CD4-positive, alpha-beta T cell treated with Interleukin-15 for 1 hour (primary cell): Measurements from ENCODE around the gene FFAR3.

Source experiments
- DNase-seq: peaks from one replicate; pipeline ENCODE4 v3.0.0-alpha.2; 2020

The FFAR3 gene

GRCh38 chr19:35331551-35332214, 26.6 kb upstream of the FFAR3 start:
- no peak for DNase-seq

GRCh38 chr19:35332817-35333216, 25.4 kb upstream of the FFAR3 start:
- no peak for DNase-seq

DNA sequence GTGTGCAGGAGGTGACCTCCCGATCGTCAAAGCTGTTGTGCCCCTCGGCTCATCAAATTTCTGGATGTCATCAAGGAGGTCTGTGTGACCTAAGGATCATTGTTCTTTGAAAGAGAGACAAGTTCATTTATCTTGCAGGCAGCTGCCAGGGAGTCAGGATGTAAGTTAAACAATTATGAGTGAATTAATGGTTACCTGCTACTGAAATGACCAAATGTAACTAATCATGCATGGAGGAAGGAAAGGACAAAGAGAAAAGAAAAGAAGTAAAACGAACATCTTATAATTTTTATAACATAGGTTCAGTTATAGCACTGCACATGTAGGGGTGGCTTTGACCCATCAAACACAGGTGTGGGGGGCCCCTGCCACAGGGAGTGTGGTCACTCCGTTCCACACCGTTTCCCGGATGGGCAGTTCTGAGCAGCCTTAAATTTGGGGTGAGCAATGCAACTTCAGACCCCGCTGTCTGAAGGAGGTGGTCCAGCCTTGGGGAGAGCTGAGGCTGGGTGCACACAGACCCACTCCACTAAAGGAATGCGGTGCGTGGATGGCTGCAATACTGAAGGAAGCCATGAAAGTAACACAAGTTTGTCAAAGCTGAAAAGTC, 24.0 kb upstream of the FFAR3 start:
- no peak for DNase-seq

DNA sequence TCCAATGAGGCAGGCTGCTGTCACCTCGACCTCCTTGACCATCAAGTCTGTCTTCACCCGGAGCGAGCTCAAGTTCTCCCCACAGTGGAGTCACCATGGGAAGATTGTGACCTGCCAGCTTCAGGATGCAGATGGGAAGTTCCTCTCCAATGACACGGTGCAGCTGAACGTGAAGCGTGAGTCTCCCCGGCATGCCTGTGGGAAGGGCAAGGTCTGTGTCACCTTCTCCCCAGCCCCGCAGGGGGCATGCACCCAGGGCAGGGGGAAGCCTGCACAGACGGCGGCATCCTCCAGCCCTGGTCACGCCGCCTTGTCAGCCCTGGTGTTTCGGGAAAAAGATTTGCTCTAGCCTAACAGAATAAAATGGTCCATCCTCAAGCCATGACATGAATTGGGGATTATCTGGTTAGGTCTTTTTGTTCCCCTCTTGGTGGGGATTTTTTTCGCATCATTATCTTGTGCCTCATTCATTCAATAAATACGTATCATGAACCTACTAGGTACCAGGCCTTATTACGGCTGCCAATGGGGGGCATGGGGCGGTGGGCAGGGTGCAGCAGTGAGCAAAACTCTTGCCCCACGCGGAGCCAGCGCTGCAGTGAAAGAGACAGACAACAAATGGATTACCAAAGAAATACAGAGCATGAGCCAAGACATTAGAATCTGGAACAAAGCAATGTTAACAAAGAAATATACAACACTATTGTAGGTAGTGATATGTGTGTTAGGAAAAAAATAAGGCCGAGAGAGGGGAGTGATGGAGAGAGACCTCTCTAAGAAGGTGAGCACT, 21.9 kb upstream of the FFAR3 start:
- DNase-seq, result no peak

GRCh38 chr19:35337097-35337983, 20.9 kb upstream of the FFAR3 start:
- no peak for DNase-seq

GRCh38 chr19:35337984-35338296, 20.3 kb upstream of the FFAR3 start:
- no peak for DNase-seq

GRCh38 chr19:35340431-35340830, 17.8 kb upstream of the FFAR3 start:
- no peak for DNase-seq

GRCh38 chr19:35341006-35341405, 17.3 kb upstream of the FFAR3 start:
- DNase-seq, result no peak

GRCh38 chr19:35341565-35342225, 16.6 kb upstream of the FFAR3 start:
- DNase-seq, result no peak

DNA sequence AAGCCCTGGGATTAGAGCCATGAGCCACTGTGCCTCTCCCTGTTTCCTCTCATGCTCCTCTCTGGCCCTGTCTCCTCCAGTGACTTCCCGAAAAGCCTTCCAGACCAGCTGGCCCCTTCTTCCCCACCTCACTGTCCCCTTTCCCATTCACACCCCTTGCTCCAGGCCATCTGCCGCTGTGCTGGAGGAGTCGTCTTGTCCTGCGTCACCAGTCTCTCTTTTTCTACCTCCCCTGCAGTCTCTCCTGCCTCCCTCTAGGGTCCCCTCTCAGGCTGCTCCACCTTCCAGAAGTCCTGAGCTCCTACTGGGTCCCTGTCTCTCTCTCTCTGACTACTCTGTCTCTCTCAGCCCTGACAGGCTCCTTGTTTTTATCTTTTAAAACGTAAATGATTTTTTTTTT, 15.8 kb upstream of the FFAR3 start:
- peak; percentile 7 for DNase-seq

GRCh38 chr19:35344511-35345031, 13.7 kb upstream of the FFAR3 start:
- DNase-seq, result no peak

DNA sequence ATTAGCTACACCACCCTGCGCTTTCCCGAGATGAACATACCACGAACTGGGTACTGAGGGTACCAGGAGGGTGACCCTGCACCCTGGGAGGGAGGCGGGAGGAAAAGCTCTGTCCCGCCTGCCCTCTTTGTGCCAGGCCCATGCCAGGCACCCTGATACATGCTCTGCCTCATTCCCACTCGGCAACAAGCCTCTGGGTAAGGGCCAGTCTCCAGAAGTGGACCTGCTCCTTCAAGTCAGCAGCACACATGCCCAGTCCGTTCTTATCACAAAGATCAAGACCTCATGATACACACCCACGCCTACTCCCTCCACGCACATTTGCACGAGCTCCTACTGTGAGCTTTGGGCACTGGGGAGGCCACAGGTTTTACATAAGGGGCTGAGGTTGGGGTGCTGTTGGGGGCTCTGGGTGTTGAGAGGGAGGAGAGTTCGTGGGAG, 12.6 kb upstream of the FFAR3 start:
- DNase-seq, result no peak

GRCh38 chr19:35346193-35347052, 11.8 kb upstream of the FFAR3 start:
- DNase-seq, result peak; percentile 85

DNA sequence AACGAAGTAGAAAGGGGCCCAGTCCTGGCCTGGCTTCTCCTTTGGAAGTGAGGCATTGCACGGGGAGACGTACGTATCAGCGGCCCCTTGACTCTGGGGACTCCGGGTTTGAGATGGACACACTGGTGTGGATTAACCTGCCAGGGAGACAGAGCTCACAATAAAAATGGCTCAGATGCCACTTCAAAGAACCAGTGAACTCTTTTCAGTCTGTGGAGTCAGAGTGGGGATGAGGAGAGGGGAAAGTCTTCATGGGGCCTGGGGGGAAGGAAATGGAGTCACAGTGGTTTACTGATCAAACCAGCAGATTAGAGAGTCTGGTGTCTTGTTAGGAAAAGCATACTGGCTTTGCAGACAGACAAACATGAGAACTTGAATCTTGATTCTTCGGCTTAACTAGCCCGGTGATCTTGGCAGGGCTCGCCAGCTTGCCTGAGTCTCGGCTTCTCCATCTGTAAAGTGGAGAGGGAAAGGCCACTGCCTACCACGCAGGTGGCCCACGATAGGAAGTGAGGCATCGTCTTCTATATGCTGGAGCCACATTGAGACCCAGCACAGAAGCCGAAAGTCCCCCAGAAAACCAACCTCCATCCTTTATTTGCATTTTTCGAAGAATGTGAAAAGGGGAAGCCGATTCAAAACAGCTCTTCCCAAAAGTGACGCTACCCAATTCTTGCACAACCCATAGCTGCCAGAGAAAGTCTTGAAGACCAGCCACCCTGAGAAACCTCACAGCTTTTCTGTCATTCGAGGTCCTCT, 10.9 kb upstream of the FFAR3 start, which contains the start of gene FFAR1:
FFAR1 (plus strand) TSS at position 732 of the 759 bp plus-strand sequence. CDS start 3,650 bp downstream, outside the sequence.
- peak; percentile 73 for DNase-seq

GRCh38 chr19:35347930-35348298, 10.3 kb upstream of the FFAR3 start:
- DNase-seq, result no peak

DNA sequence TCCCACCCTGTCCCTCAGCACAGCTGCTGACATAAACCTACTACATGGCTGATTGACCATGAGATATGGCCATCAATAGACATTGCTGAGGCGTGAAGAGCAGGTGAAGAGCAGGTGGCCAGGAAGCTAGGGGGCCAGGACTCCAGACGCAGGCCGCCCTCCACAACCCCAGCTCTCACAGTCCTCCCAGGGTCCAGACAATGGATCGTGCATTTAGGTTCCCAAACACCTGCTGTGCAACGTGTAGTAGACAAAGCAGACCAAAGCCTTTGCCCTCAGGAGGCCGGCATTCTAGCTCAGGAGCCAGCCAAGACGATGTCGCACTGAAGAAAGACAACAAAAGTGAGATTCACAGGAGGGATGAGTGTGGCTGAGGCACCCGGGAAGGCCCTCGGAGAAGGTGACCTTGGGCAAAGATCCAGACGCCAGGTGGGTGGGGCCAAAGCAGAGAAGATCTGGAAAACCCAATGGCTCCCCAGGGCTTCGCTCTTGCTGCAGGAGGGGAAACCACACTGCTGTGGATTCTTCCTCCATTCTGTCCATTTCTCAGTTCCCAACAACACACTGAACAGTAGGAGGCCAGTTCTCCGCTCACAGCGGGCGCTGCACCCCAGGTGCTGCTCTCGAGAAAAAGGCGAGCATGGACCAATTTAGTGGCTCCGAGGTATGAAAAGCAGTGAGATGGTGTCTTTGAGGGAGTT, 9.2 kb upstream of the FFAR3 start:
- no peak for DNase-seq

- no peak for DNase-seq
Measured at GRCh38 chr19:35349614-35350521, 8.4 kb upstream of the FFAR3 start.

- no peak for DNase-seq
Measured at GRCh38 chr19:35350591-35350990, 7.7 kb upstream of the FFAR3 start.
